Liver (tissue), 3 donors: ENCODE results near the gene IFNA5.

Experiments
- EGR1 ChIP-seq, 2 donors: IDR thresholded peaks; 2 replicates each; pipeline ENCODE4 v1.6.1; 2016 to 2018; ENCODE audit warnings: antibody characterized with exemption in 2 of 2, low read depth in 2 of 2
- FOXA1 ChIP-seq: IDR thresholded peaks from 2 replicates; pipeline ENCODE4 v1.6.1; 2016; ENCODE audit warnings: antibody characterized with exemption
- JUND ChIP-seq, 2 donors: IDR thresholded peaks; 2 replicates each; pipeline ENCODE4 v1.6.1; 2016; ENCODE audit warnings: antibody characterized with exemption in 2 of 2
- RAD21 ChIP-seq, 2 donors: IDR thresholded peaks; 2 replicates each; pipeline ENCODE4 v1.6.1; 2016; ENCODE audit warnings: antibody characterized with exemption in 2 of 2, mild to moderate bottlenecking in 2 of 2
- TAF1 ChIP-seq: conservative IDR thresholded peaks from 2 replicates; pipeline ENCODE4 v1.6.1; 2016; ENCODE audit warnings: antibody characterized with exemption, mild to moderate bottlenecking
- TF ChIP-seq, protein P1 (sequence below): fragments of 150-350 bp; IDR thresholded peaks from 2 replicates; pipeline ENCODE4 v1.5.1; 2017; ENCODE audit warnings: improper control_type of control experiment, low read depth, low read length; ENCODE audit not compliant: missing input control
- TF ChIP-seq, protein P2 (sequence below): IDR thresholded peaks from 2 replicates; pipeline ENCODE4 v1.6.1; 2016; ENCODE audit warnings: antibody characterized with exemption
- TF ChIP-seq, protein P3 (sequence below): IDR thresholded peaks from 2 replicates; pipeline ENCODE4 v1.6.1; 2016; ENCODE audit warnings: antibody characterized with exemption
- donor health status: healthy.
- donor health status: healthy.

DNA sequence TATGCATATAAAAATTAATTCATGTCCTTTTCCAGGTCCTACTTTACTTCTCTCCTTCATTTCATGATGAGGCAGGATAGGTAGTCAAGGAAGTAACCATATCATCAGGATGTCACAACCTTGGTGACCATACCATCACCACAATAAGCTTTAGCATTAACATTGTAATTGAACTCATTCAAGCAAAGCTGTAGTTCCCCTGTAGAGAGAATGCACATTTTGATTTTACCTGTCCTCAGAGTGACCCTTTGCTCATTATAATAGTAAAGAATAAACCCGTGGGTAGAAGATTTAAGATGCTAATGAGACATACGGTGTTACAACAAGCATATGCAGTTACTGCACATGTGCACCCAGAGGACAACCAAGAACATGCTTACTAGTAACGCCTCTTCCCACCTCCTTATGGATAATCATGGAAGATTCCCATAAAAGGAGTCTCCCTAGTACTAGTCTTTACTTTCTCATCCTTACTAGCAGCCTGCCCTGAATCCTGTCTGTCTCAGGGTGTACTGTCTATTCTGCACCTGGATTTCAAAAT is 43.4 kb upstream of the IFNA5 start:
- TF ChIP-seq, protein P1, sequence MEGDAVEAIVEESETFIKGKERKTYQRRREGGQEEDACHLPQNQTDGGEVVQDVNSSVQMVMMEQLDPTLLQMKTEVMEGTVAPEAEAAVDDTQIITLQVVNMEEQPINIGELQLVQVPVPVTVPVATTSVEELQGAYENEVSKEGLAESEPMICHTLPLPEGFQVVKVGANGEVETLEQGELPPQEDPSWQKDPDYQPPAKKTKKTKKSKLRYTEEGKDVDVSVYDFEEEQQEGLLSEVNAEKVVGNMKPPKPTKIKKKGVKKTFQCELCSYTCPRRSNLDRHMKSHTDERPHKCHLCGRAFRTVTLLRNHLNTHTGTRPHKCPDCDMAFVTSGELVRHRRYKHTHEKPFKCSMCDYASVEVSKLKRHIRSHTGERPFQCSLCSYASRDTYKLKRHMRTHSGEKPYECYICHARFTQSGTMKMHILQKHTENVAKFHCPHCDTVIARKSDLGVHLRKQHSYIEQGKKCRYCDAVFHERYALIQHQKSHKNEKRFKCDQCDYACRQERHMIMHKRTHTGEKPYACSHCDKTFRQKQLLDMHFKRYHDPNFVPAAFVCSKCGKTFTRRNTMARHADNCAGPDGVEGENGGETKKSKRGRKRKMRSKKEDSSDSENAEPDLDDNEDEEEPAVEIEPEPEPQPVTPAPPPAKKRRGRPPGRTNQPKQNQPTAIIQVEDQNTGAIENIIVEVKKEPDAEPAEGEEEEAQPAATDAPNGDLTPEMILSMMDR, result no peak
- no peak for TF ChIP-seq EGR1 (IDR thresholded peaks at IDR 0.05; ENCODE audit: low read depth in 2 of 2)
- no peak for TF ChIP-seq RAD21 (IDR thresholded peaks at IDR 0.05)
- TF ChIP-seq TAF1, result no peak
- TF ChIP-seq, protein P2, sequence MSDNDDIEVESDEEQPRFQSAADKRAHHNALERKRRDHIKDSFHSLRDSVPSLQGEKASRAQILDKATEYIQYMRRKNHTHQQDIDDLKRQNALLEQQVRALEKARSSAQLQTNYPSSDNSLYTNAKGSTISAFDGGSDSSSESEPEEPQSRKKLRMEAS, result no peak
- TF ChIP-seq FOXA1, result no peak
- TF ChIP-seq, protein P3, sequence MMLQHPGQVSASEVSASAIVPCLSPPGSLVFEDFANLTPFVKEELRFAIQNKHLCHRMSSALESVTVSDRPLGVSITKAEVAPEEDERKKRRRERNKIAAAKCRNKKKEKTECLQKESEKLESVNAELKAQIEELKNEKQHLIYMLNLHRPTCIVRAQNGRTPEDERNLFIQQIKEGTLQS, result no peak
- TF ChIP-seq JUND (IDR thresholded peaks at IDR 0.05), result no peak
